HFF-Myc (cell line): ENCODE data around the gene ANKLE2.
"Not testable (repeated sequence)": the region's sequence is repeated elsewhere in the genome, so short reads cannot be mapped to it uniquely, and the experiment has no call there.

Source experiments
- DNase-seq: peaks from one replicate; pipeline ENCODE4 v3.0.0-alpha.2; 2011; ENCODE audit warnings: low read depth; ENCODE audit errors: extremely low read depth
- H3K4me3 ChIP-seq: replicated peaks from 2 replicates; pipeline ENCODE4 v1.5.1; 2011; ENCODE audit warnings: low read depth, mild to moderate bottlenecking, control low read depth, low read length
- TF ChIP-seq, protein P1 (sequence below): IDR thresholded peaks from 2 replicates; pipeline ENCODE4 v1.5.1; 2012; ENCODE audit warnings: mild to moderate bottlenecking, low read depth, low read length, control low read depth; ENCODE audit errors: missing control alignments

ANKLE2 gene

DNA sequence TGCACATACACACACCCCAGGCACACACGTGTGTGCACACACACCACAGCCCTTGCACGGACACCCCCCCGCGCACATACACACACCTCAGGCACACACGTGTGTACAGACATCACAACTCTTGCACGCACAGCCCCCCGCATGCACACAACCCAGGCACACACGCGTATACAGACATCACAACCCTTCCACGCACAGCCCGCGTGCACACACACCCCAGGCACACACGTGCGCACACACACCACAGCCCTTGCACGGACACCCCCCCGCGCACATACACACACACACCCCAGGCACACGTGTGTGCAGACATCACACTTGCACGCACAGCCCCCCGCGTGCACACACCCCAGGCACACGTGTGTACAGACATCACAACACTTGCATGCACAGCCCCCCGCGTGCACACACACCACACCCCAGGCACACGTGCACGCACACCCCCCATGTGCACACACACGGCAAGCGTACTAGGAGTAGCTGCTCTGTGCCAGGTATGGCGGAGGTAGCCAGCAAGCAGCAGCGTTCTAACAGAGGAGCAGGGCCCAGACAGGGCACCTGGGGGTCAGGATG, 18.2 kb upstream of the ANKLE2 start:
- H3K4me3 ChIP-seq = no peak overlapping the region
- no peak for DNase-seq
- TF ChIP-seq, protein P1, sequence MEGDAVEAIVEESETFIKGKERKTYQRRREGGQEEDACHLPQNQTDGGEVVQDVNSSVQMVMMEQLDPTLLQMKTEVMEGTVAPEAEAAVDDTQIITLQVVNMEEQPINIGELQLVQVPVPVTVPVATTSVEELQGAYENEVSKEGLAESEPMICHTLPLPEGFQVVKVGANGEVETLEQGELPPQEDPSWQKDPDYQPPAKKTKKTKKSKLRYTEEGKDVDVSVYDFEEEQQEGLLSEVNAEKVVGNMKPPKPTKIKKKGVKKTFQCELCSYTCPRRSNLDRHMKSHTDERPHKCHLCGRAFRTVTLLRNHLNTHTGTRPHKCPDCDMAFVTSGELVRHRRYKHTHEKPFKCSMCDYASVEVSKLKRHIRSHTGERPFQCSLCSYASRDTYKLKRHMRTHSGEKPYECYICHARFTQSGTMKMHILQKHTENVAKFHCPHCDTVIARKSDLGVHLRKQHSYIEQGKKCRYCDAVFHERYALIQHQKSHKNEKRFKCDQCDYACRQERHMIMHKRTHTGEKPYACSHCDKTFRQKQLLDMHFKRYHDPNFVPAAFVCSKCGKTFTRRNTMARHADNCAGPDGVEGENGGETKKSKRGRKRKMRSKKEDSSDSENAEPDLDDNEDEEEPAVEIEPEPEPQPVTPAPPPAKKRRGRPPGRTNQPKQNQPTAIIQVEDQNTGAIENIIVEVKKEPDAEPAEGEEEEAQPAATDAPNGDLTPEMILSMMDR = no peak

DNA sequence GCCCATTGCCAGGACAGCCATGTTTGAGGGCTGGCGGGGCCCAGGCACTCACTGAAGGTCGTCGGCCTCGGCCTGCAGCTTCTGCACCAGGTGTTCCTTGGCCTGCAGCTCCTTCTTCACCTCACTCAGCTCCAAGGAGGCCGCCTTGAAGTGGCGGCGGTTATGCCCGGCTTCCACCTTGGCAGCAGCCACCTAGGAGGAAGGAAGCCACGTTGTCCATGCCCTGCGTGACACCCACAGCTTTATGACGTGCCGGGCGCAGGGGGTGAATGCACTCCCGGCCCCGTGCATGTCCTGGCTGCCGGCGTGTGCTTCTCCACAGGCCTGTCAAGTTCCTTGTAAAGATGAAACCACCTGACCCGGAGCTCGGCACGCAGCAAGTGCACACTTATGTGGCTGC, 16.0 kb upstream of the ANKLE2 start:
- DNase-seq = no peak
- H3K4me3 ChIP-seq = no peak overlapping the region
- TF ChIP-seq, protein P1 = no peak

DNA sequence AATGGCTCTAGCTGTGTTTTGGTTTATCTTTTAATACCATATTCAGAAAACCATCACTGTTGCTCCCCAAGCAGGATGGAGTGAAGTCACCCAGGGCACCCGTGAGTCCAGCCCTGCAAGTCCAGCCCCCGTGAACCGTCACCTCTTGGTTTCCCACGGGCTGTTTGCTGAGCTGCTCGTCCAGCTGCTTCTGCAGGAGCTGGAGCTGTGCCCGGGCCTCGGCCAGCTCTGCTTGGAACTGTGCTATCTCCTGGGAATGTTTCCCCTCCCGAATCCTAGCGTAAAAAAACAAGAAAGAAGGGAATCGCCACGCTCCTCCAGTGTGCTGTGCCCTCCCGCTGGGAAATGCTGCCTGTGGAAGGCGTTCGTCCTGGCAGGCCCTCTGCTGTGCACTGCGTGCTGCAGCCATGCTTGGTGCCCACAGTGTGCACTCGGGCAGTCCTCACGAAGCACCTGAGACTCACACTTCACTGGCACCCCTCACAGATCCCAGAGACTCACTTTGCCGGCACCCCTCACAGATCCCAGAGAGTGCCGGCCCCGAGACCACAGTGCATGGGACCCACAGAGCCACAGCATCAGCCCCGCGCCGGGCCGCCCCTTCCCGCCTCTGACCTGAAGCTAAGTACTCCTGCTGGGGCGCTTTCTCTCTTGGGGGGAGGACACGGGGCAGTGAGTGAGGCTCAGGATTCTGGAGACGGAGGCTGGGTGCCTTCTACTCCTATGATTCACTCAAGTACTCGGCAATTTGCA, 15.4 kb upstream of the ANKLE2 start:
- H3K4me3 ChIP-seq = no peak overlapping the region
- TF ChIP-seq, protein P1 = no peak
- DNase-seq = no peak

DNA sequence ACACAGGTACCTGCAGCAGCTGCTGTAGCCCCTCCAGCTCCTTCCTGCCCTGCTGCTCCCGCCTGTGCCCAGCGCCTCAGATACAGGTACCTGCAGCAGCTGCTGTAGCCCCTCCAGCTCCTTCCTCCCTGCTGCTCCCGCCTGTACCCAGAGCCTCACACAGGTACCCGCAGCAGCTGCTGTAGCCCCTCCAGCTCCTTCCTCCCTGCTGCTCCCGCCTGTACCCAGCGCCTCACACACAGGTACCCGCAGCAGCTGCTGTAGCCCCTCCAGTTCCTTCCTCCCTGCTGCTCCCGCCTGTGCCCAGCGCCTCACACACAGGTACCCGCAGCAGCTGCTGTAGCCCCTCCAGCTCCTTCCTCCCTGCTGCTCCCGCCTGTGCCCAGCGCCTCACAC, 14.6 kb upstream of the ANKLE2 start:
- not testable (repeated sequence) for H3K4me3 ChIP-seq, DNase-seq

DNA sequence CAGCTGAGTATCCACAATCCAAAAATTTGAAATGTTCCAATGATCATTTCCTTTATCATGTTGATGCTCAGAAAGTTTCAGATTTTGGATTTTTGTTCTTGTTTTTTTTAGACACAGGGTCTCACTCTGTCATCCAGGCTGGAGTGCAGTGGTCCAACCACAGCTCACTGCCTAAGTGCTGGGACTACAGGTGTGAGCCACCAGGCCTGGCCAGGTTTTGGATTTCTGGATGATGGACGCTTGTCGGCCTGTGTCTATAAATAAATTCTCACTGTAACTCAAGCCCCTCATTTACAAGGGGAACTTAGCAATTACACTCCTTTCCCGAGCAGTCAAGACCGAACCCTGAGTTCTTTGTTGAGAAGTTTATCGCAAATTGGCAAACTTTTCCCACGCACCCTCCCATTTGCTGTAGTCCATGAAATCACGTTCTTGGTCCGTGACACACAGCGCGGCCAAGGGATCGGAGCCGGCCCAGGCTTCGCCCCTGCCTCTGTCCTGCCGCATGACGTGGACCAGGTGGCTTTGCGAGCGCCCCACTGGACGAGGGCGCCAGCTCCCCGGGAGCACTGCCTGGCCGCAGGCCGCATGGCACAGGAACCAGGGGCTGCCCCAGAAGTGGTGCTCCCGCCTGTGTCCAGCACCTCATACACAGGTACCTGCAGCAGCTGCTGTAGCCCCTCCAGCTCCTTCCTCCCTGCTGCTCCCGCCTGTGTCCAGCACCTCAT, 14.0 kb upstream of the ANKLE2 start:
- TF ChIP-seq, protein P1 = no peak
- no peak for DNase-seq
- no peak overlapping the region for H3K4me3 ChIP-seq

DNA sequence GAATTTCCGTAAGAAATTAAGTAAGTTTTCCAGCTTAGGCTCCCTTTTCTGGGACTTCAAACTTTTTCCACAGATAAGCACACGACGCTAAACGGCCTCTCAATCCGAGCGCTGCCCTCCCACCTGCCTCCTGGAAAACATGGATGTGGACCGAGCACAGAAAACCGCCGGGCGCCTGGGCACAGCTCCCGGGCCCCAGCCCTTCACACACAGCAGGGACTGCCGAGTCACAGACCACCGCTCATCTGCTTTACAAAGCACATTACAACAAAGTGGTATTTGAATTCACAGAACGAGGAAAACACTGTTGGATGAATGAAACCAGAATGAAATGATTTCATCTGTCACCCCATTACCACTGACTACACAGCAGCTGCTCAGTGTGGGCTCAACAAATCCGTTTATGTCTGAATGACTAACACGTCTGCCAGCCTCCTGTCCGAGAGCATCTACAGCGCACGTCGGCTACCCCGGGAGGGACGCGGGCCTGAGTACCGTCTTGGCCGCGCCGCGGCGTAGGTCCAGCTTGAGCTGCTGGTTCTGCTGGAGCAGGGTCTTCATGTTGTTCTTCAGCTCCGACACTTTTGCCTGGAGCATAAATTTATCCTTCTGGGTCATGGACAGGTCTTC, 13.1 kb upstream of the ANKLE2 start:
- no peak for DNase-seq
- TF ChIP-seq, protein P1 = no peak
- H3K4me3 ChIP-seq = no peak overlapping the region

DNA sequence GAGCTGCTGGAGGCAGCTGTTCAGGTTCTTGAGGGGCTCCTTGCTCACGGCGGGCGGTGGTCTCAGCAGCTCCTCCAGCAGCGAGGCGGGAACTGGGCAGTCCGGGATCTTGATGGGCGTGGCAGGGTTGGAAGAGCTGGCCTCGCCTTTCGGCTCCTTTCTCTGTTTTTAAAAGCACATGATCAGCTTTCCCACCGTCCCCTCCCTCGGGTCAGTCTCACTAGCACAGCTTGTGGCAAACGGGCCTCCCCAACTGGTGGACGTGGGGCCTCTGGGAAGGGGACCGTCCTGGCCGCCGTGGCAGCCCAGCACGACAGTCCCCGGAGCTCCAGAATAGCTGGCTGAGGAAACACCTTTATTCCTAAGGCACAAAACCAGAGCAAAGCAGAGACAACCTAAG, 12.5 kb upstream of the ANKLE2 start:
- no peak overlapping the region for H3K4me3 ChIP-seq
- TF ChIP-seq, protein P1 = no peak
- DNase-seq = no peak
